Endodermal cell (in vitro differentiated cells): ENCODE measurements around the gene BICD2. TPM values are rescaled to one million over a fixed set of nuclear protein-coding genes. Genes with fewer than 3 reads are reported as not detected.
"Not testable (repeated sequence)": the region's sequence is repeated elsewhere in the genome, so short reads cannot be mapped to it uniquely, and the experiment has no call there.

Experiments used
- DNase-seq: peaks from one replicate; pipeline ENCODE4 v3.0.0-alpha.2; 2017
- H3K27ac ChIP-seq: 2 replicates; pipeline ENCODE4 v1.5.1; 2013; ENCODE audit warnings: mild to moderate bottlenecking, low read depth, low read length, moderate library complexity
- H3K27me3 ChIP-seq: 2 replicates; pipeline ENCODE4 v1.6.1; 2013; ENCODE audit warnings: mild to moderate bottlenecking, low read length, moderate library complexity; ENCODE audit not compliant: insufficient read depth, control insufficient read depth, poor library complexity, severe bottlenecking
- H3K36me3 ChIP-seq: 2 replicates; pipeline ENCODE4 v1.7.0; 2013; ENCODE audit warnings: mild to moderate bottlenecking, low read length, moderate library complexity; ENCODE audit not compliant: control insufficient read depth, insufficient read depth
- H3K4me1 ChIP-seq: one replicate; pipeline ENCODE4 v1.7.0; 2013; ENCODE audit warnings: low read length; ENCODE audit not compliant: control insufficient read depth, insufficient read depth
- H3K4me3 ChIP-seq: 2 replicates; pipeline ENCODE4 v1.5.1; 2013; ENCODE audit warnings: mild to moderate bottlenecking, low read length, moderate library complexity
- H3K9ac ChIP-seq: 2 replicates; pipeline ENCODE4 v1.6.1; 2013; ENCODE audit warnings: mild to moderate bottlenecking, low read length, moderate library complexity; ENCODE audit not compliant: poor library complexity, severe bottlenecking; ENCODE audit errors: extremely low read depth
- H3K9me3 ChIP-seq: 2 replicates; pipeline ENCODE4 v1.6.1; 2013; ENCODE audit warnings: mild to moderate bottlenecking, low read length, moderate library complexity; ENCODE audit not compliant: control insufficient read depth
- H3K27ac Mint-ChIP-seq: 2 replicates; pipeline ENCODE4 v1.8.0; 2020; ENCODE audit warnings: mixed read lengths
- H3K27me3 Mint-ChIP-seq: 2 replicates; pipeline ENCODE4 v1.8.0; 2021; ENCODE audit warnings: mild to moderate bottlenecking, mixed read lengths; ENCODE audit not compliant: insufficient read depth
- H3K36me3 Mint-ChIP-seq: 2 replicates; pipeline ENCODE4 v1.8.0; 2020; ENCODE audit warnings: low read depth, mixed read lengths
- H3K4me1 Mint-ChIP-seq: 2 replicates; pipeline ENCODE4 v1.8.0; 2020; ENCODE audit warnings: mixed read lengths
- H3K4me3 Mint-ChIP-seq: 2 replicates; pipeline ENCODE4 v1.8.0; 2020; ENCODE audit warnings: mild to moderate bottlenecking, moderate library complexity, mixed read lengths
- H3K9me3 Mint-ChIP-seq: 2 replicates; pipeline ENCODE4 v1.8.0; 2020; ENCODE audit warnings: mild to moderate bottlenecking, mixed read lengths
- CTCF ChIP-seq: fragments of 200-600 bp; sonication (generic); conservative IDR thresholded peaks from 2 replicates; pipeline ENCODE4 v1.5.0; 2021; ENCODE audit warnings: antibody characterized with exemption, mild to moderate bottlenecking
- WGBS, 2 experiments: methylation state at CpG; one replicate each; pipeline versions ENCODE4 v1.1.5 to v1.1.7; 2013; ENCODE audit warnings: missing lambda C conversion rate in 2 of 2, mixed read lengths in 1 of 2; ENCODE audit not compliant: insufficient coverage in 1 of 2, insufficient read length in 1 of 2; 5-methylcytosine and 5-hydroxymethylcytosine counted together
- long read RNA-seq, 4 experiments: library from polyadenylated mRNA in 2 of 4; library from RNA in 1 of 4; library from capped mRNA in 1 of 4; stranded (forward) in 3 of 4; unstranded in 1 of 4; transcript quantifications; one replicate each; pipeline ENCODE4 v2.0.0, GENCODE V29; 2020 to 2021; ENCODE audit warnings: inconsistent platforms in 1 of 4
- polyA plus RNA-seq, 2 experiments: library from polyadenylated mRNA; stranded (reverse); fragments of 50-300 nt; gene quantifications; one replicate each; pipeline ENCODE4 v1.2.3, GENCODE V29; 2013
- total RNA-seq, 2 donors: library from RNA; stranded (reverse); fragmentation: NEBNext Ultra II Directional in 1 of 2; extraction: Animal tissue kit (Norgen Biotek cat#: 25700) in 1 of 2; gene quantifications; 2 replicates in 1 of 2; 3 replicates in 1 of 2; pipeline ENCODE4 v1.2.1, GENCODE V29; 2021

The BICD2 gene
- 10 to 100 TPM; 20.7 to 20.9 TPM for total RNA-seq
- polyA plus RNA-seq (2013, experiment 1 of 2), result 25.4 TPM
- 24.1 TPM for polyA plus RNA-seq (2013, experiment 2 of 2)
- long read RNA-seq, experiment 1, partial matches to known transcripts, result 7 of 7 reads
- long read RNA-seq, experiment 1, other reads (novel, unspliced or antisense), result 0 of 7 reads
- long read RNA-seq, experiment 2, full-length matches to known transcripts, result 19 of 36 reads
- long read RNA-seq, experiment 2, partial matches to known transcripts, result 6 of 36 reads
- long read RNA-seq, experiment 2, other reads (novel, unspliced or antisense), result 11 of 36 reads
- long read RNA-seq, experiment 3, full-length matches to known transcripts, result 7 of 18 reads
- long read RNA-seq, experiment 3, partial matches to known transcripts, result 11 of 18 reads
- long read RNA-seq, experiment 3, other reads (novel, unspliced or antisense), result 0 of 18 reads
- long read RNA-seq, experiment 4, partial matches to known transcripts, result 0 of 1 reads
- long read RNA-seq, experiment 4, other reads (novel, unspliced or antisense), result 1 of 1 reads

- Histone ChIP-seq H3K4me1 (peaks cover 4% of the 10 kb centered on the region), H3K9ac (peak within 1 kb of the TSS; percentile 91), H3K27ac (peak within 1 kb of the TSS; percentile 99), H3K36me3 (no peaks in the 10 kb centered on the region), H3K4me3 (peak within 1 kb of the TSS; percentile 93), H3K27me3 (no peaks in the 10 kb centered on the region), H3K9me3 (no peaks in the 10 kb centered on the region)
- WGBS, 2 experiments, result 0% methylated on average over 11 to 74 of the region's 74 CpGs
- Mint-ChIP-seq H3K4me3 (peak within 1 kb of the TSS; percentile 80), H3K9me3 (no peaks in the 10 kb centered on the region), H3K27me3 (peaks cover 5% of the 10 kb centered on the region), H3K36me3 (no peaks in the 10 kb centered on the region), H3K4me1 (peaks cover 25% of the 10 kb centered on the region), H3K27ac (peak within 1 kb of the TSS; percentile 98)
- TF ChIP-seq CTCF, result no peak
- peak; percentile 64 for DNase-seq
Measured at GRCh38 chr9:92764381-92764987, at the start of gene BICD2. TSS of gene BICD2 (minus strand) at chr9:92764833. CDS start at chr9:92764744, 89 bp downstream.

- not testable (repeated sequence) for H3K4me1 Mint-ChIP-seq, H3K27ac Mint-ChIP-seq, H3K36me3 Mint-ChIP-seq, H3K9ac ChIP-seq, H3K9me3 Mint-ChIP-seq, H3K9me3 ChIP-seq, H3K36me3 ChIP-seq, H3K27ac ChIP-seq, H3K4me1 ChIP-seq
- Histone ChIP-seq H3K4me3 (peak overlapping the region; percentile 72), H3K27me3 (peaks cover 99% of the 10 kb centered on the region)
- H3K4me3 Mint-ChIP-seq, result peak overlapping the region; percentile 53
- DNase-seq, result peak; percentile 75
- WGBS, 2 experiments, result 12 to 23% methylated on average over 9 to 34 of the region's 34 CpGs
- H3K27me3 Mint-ChIP-seq, result peaks cover 71% of the 10 kb centered on the region
Measured at GRCh38 chr9:92809629-92810326, 45.1 kb upstream of the BICD2 start.

GRCh38 chr9:92808726-92809451, 44.3 kb upstream of the BICD2 start:
- no peak overlapping the region for H3K27ac Mint-ChIP-seq
- H3K9me3 ChIP-seq, result no peaks in the 10 kb centered on the region
- TF ChIP-seq CTCF, result peak; percentile 59
- H3K9ac ChIP-seq, result no peak overlapping the region
- H3K4me1 Mint-ChIP-seq, result peaks cover 2% of the 10 kb centered on the region
- peaks cover 99% of the 10 kb centered on the region for H3K27me3 ChIP-seq
- no peak overlapping the region for H3K27ac ChIP-seq
- H3K4me3 ChIP-seq, result peak overlapping the region; percentile 72
- no peaks in the 10 kb centered on the region for H3K36me3 Mint-ChIP-seq
- WGBS, 2 experiments, result 1% methylated on average over 20 to 60 of the region's 60 CpGs
- no peaks in the 10 kb centered on the region for H3K9me3 Mint-ChIP-seq
- H3K4me3 Mint-ChIP-seq, result peak overlapping the region; percentile 53
- peaks cover 71% of the 10 kb centered on the region for H3K27me3 Mint-ChIP-seq
- no peaks in the 10 kb centered on the region for H3K4me1 ChIP-seq
- H3K36me3 ChIP-seq, result no peaks in the 10 kb centered on the region
- DNase-seq, result peak; percentile 94
